OCI-M2 (cell line): ENCODE results near the gene DDX53.

Experiments used
- DNase-seq: peaks from one replicate; lab custom pipeline; 2025; ENCODE audit not compliant: unreplicated experiment; lab: John Stamatoyannopoulos, UW

Gene DDX53

GRCh38 chrX:22999696-23000223 lies at the start of gene DDX53:
Gene DDX53 (plus strand): TSS chrX:22999960. CDS start chrX:23000058, 98 bp downstream.
- DNase-seq = no peak

GRCh38 chrX:22950269-22951266 lies 49.2 kb upstream of the DDX53 start:
- no peak for DNase-seq

DNA sequence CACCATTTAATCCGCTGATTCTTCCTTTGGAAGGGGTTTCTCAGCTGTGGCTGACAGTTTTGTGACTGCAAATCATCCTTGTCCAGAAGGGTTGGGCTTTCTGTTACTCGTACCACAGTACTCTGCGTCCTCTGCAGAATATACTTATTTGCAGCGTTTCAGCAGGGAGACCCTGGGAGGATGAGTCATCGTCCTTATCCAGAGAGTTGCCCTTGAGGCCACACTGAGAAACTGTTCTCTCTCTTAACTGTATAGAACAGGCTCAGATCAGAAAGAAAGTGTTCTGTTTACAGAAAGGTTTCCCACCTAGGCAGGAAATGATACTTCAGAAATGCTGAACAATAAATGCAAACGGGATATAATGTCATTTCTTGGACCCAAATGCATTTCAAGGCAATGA lies 47.8 kb upstream of the DDX53 start:
- DNase-seq = no peak

DNA sequence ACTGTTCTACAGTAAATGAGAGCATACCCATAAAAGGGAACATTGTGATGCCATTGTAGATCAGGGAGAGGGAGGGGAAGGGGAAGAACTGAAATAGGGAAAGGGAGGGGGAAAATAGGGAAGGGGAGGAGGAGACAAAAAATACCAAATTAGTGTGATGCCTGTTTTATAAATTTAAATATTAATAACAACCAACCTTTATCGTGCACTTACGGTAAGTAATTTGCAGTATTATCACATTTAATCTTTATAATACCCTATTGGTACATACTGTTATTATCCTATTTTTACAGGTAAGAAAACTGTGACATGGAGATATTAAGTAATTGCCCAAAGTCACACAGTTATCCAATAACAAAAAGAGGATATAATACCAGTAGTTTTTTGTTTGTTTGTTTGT lies 41.5 kb upstream of the DDX53 start:
- DNase-seq = no peak

DNA sequence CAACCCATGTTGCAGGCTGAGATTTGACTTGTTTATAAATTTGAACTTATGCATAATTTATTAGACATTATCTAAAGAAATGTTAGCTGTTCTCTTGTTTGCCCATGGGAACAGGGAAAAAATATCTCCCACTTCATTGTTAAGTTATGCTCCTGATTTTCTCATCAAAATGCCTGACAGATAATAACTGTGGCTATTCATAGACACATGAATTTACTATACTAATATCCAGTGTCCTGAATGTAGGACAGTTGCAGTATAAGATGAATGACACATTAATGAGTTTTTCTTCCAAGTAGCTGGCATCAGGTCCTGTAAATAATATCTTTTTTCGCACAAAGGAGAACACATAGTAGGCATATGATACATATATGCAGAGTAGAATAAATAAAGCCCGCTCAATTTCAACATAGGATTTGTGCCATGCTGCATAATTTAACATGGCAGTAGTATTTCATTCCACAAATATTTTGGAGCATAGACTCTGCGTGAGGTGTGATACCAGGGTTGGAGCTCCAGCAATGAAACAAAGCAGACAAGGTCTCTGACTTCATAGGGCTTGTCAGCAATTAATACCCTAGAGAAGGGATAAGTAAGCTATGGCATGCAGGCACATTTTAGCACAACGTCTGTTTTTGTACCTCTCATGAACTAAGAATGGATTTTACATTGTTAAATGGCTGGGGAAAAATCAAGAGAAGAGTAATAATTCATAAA lies 40.4 kb upstream of the DDX53 start:
- no peak for DNase-seq

GRCh38 chrX:22963196-22963595 lies 36.6 kb upstream of the DDX53 start:
- DNase-seq = no peak

DNA sequence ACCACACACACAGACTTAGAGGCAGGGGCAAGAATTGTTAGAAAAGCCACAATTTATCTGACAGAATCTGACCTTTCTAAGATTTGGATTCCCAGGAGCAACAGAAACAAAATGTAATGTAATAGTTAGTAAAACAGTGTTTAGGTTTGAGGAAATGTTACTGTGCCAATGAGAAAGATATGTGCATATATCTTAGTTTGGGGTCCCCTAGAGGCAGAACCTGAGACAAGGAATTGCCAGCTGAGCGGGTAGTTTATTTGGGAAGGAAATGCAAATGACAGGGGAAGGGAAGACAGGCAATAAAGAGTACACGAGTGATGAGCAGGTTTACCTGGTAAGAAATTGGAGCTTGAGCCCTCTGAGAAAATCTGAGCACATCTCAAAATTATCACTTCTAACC lies 31.3 kb upstream of the DDX53 start:
- no peak for DNase-seq

- no peak for DNase-seq
Measured at GRCh38 chrX:22969411-22969810, 30.3 kb upstream of the DDX53 start.

GRCh38 chrX:22970861-22971260 lies 28.9 kb upstream of the DDX53 start:
- no peak for DNase-seq

GRCh38 chrX:22974616-22975015 lies 25.1 kb upstream of the DDX53 start:
- DNase-seq = no peak

- no peak for DNase-seq
Measured at GRCh38 chrX:22975786-22976185, 24.0 kb upstream of the DDX53 start.

GRCh38 chrX:22985958-22986357 lies 13.8 kb upstream of the DDX53 start:
- no peak for DNase-seq

DNA sequence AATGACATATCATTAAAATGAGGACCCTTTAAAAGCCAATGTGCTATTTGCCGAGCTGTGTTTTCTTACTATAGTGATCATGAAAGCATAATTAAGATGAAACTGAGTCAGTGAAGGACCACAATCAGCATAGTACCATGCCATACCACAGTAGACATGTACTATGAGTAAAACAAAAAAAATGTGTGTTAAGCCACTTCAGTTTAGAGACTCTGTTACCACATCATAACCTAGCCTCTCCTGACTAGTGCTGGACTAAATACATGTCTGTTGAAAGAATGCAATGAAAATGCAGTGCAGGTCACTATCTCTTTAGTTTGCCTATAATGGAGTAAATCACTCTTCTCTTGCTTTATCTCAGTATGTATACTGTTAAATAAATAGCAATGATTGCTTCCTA lies 12.3 kb upstream of the DDX53 start:
- no peak for DNase-seq

GRCh38 chrX:23003116-23003515 lies 3.4 kb downstream of the DDX53 start:
- no peak for DNase-seq

- no peak for DNase-seq
Measured at GRCh38 chrX:23008431-23009099, 8.8 kb downstream of the DDX53 start.

- DNase-seq = no peak
Measured at GRCh38 chrX:23012162-23012561, 12.4 kb downstream of the DDX53 start.

DNA sequence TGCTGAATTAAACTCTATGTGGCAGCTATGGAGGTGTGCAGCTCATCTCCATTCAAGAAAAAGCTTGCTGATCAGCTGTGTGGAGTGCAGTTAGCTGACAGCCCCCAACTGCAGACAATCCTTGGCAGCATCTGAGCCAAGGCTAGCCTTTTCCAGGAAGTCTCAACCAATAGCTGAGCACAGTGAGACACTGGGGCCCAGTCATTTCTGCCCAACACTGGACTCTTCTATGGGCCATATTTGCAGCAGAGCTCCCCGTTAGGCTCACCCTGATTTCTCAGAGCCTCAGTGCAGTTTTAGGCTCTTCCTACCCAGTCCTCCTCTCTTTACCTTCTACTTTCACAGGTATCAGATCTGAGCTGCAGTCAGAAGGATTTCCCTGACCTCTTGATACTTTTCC lies 12.9 kb downstream of the DDX53 start:
- DNase-seq = no peak

DNA sequence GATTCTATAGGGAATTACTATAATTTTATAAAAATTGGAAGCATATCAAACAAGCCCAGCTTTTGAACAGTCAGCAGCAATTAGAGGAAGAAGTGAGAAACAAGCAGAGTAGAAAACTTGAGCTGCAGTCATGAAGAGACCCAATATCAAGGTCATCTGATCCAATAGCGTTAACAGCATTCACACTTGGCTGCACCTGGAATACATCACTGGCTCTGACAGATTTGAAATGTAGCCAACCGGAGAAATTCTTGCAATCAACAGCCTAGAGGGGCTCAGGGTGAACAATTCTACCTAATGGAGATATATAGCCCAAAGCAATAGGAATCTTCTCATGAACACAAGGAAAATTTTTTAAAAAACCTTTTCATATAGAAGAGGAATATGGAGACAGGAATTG lies 13.6 kb downstream of the DDX53 start:
- no peak for DNase-seq

DNA sequence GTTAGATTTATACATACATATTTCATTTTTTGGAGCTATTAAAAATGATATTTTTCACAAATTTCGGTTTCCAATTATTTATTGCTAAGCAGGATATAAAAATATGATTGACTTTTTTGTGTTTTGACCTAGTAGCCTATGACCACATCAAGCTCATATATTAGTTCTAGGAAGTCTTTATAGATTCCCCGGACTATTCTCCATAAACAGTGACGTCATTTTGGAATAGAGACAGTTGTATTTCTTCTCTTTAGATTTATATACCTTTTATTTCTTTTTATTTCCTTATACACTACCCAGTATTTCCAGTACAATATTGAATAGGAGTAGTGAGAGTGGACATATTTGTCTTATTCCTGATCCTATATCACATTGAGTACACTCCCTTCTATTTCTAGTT lies 31.8 kb downstream of the DDX53 start:
- no peak for DNase-seq

DNA sequence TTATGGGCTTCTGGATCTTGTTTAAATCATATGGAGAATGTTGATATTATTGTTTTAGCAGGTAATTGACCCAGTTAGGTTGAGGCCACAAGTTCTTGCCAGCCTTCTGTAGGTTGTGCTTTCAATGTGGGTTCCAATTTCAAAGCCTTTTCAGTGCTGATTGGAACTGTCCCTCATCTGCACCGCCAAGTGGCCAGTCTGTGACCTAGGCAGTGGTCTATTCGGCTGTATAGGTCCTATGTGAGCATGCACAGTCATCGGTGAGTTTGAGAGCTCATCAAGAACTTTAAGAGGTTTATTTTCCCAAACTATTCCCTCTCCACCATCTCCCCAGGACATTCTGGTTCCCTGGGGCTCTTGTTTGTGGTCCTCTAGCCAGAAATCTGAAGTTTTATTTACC lies 35.7 kb downstream of the DDX53 start:
- DNase-seq = no peak

- DNase-seq = no peak
Measured at GRCh38 chrX:23046443-23046842, 46.7 kb downstream of the DDX53 start.
